GM21528 (cell line): ENCODE data around the gene EEF1AKMT3.
"Not testable (repeated sequence)": the region's sequence is repeated elsewhere in the genome, so short reads cannot be mapped to it uniquely, and the experiment has no call there.

ENCODE experiments used
- ATAC-seq: cut with Tn5 transposase; IDR thresholded peaks from one replicate; pipeline ENCODE4 v1.9.1; 2021; ENCODE audit warnings: mild to moderate bottlenecking, moderate library complexity; ENCODE audit not compliant: unreplicated experiment, low FRiP score

The EEF1AKMT3 gene

GRCh38 chr12:57813971-57814772 is 41.8 kb downstream of the EEF1AKMT3 start:
- ATAC-seq = no peak

- no peak for ATAC-seq
These were observed 43.0 kb downstream of the EEF1AKMT3 start for GRCh38 chr12:57815177-57816000.

DNA sequence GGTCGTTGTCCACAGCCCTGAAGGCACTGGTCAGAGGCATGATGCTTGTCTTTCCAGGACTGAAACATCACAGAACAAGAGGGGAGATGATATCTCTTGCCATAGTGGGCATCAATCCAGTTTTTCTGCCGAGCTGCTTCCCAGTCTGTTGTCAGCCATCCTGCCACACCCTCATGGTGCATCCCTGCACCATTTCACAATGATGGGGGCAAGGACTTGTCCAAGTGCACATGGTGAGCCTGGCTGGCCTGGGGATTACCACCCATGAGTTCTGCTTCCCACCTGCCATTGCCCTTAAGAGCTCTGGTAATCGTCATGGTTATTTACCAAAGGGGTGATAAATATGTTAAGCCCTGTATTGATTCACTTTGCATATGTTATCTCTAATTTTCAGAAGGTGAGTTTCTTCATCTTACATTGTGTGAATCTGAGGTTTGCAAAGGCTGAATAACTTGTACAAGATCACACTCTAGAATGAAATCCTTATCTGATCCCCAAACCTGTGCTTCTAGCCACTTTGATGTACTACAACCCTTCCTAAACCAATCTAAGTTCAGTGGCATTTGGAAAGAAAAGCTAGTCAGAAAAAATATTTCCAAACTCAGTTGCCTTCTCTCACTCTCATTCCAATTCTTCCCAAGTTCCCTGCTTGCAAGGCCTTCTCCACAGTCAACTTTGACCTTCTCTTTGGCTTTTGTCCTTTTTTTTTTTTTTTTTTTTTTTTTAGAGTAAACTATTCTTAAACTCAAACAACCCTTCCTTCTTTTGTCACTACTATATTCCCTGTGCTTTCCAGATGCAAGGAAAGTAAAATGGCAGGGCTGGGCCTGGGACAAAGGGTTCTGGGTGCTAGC is 43.8 kb downstream of the EEF1AKMT3 start:
- no peak for ATAC-seq

GRCh38 chr12:57816855-57817151 is 44.4 kb downstream of the EEF1AKMT3 start:
- no peak for ATAC-seq

DNA sequence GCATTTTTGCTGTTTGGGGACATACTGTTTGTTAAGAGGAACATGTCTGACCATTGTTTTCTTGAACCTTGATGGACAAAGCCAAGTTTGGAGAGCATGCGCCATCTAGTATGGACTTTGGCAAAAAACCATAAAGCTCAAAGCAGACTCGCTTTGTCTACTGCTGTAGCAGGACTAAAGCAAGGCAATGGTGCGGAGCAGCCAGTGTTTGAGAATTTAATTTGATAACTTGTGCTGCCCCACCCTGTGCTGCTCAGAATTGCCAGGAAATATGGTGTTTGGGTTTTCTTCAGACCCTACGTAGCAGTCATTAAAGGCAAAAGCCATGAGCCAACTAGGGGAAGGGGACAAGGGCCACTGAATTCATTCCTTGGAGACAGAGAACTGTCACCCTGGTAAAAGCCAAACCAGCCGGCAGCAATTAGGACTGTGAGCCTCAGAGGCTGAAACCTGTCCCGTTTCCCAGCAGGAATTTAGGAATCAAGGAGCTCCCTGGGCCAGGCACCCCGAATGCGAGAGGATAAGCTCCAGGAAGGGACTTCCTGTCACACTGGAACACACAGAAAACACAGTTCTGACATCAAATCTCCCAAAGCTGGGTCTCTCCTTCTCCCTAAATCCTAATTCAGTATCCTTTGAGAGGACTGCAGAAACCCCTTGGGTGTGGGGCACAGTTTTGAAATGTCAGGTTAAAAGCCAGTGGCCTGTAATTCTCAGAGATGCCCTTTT is 45.0 kb downstream of the EEF1AKMT3 start:
- ATAC-seq = no peak

GRCh38 chr12:57817990-57818331 is 45.5 kb downstream of the EEF1AKMT3 start:
- not testable (repeated sequence) for ATAC-seq

DNA sequence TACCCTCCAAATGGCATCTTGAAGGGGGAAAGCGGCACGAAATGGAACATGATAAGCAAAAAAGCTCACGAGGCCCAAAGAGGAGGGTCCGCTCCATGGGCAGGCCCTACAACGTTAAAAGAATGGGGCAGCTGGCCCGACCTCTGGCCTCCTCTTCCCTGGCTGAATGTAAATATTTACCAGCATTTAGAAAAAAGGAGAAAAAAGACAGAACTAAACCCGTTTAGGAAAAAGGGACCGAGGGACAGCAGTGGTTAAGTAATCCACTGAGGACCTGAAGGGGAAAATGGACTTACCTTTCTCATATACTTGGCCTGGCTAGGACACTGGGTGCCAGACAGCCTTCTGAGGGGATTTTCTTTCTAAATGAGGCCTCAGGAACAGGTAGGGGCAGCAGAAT is 47.7 kb downstream of the EEF1AKMT3 start:
- ATAC-seq = not testable (repeated sequence)

- ATAC-seq = not testable (repeated sequence)
These were observed 48.6 kb downstream of the EEF1AKMT3 start for GRCh38 chr12:57821015-57821414.

DNA sequence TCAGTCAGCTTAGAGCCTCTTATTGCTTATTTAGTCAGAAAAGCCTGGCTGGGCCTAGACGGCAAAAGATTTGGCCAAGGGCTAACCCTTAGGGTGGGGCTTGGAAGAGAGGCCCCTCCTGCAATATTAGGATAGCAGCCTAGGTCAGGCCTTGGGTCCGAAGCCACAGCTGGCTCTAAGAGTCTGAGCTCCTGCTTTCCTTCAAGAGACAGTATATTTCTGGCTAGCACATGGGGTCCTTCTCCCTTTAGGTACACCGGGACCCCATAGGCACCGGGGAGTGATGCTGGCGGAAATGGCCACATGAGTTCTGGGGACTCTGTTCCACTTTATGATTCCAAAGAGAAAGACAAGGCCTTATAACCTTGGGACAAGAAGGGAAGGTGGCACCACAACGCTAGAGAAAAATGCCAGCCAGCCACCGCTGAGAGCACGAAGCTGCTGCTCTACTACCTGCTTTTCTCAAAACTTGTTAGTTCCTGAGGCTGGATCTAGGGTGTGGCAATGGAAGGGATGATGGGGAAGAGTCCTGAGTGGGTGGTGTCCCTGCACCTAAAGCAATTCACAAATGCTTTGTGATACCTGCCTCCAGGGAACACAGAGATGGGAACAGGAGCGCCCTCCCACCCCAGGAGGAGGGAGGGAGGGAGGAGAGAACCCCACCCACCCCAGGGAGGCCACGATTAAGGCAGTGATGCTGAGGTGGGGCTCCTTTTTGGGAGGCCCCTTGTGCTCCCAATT is 49.2 kb downstream of the EEF1AKMT3 start:
- ATAC-seq = no peak

DNA sequence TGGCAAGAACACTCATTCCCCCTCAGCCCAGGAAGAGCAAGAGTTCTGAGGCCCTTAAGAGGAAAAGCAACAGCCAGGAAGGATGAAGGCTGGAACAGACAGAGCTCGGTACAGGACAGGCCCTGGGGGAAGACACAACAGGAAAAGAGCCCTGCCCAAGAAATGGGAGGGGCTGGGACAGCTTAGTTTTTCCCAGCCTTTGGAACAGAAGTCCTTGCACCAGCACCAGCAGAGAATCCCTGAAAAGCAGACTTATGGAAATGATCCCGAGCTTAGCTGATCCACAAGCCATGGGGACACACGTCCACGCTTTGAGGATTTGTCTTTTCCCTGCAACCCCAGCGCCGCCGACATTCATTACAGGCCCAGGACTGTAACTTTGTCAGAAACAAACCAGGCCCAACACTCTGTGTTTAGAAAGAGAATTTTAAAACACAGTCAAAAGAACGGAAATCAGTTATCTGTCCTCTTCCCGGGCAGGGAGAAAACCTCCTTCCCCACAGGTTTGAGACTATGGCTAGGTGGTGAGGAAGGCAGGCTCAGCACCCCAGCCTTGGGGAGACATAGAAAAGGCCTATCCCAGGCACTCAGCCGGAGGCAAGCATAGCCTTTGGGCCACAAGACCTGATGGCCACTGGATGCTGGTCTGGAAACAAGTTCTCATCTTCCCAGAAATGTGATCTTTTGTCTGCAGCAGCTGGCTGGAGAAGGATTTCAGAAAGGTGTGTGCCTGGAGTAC is 50.1 kb downstream of the EEF1AKMT3 start:
- no peak for ATAC-seq

- ATAC-seq = no peak
These were observed 50.9 kb downstream of the EEF1AKMT3 start for GRCh38 chr12:57823131-57823907.

DNA sequence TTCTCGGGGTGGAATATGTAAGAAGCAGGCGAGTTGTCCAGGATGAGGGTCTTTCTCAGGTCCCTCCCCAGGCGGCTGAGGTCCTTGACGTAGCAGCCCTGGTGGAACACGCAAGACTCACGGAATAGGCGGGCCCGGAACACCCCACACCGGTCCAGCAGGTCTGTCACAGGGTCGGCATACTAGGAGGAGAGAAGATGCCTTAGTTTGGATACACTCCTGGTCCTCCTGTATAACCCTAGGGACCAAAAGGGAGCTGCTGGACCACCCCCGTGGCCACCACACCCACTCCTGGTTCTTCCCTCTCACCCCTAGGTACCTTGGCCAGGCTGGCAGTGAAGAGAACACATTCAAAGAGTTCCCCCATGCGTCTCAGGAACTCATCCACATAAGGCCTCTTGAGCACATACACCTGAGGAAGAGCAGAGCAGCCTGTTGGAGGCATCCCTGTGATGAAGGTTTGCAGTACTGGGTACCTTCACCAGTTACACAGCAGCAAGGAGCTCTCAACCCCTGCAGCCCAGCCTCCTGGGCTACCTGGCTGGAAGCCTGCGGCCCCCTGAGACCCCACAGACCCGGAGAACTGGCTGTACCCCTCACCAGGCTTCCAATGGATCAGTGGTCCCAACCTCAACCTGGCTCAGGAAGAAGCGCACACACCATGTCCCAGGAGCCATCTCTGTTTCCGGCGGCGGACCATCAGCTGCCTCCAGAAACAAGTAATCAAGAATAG is 51.7 kb downstream of the EEF1AKMT3 start:
- ATAC-seq = no peak

GRCh38 chr12:57825451-57825850 is 53.0 kb downstream of the EEF1AKMT3 start:
- no peak for ATAC-seq

- ATAC-seq = no peak
These were observed 54.0 kb downstream of the EEF1AKMT3 start for GRCh38 chr12:57826400-57826799.

DNA sequence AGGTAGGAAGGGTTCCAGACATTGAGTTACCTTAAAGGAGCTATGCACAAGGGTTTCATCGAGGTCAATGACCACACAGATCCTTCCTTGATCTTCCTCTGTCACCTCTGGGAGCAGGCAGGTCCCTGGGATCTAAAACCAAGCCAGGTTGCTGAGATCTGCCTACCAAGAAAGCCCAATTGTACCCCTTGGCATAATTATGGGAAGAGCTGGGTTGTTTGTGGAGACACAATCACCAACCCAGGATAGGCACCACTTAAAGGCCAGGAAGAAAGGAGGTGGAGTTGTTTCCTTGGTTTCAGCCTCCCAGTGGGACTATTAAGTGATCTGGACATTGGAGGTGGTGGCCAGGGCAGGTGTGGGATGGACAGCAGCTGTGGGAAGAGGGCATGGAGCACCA is 54.6 kb downstream of the EEF1AKMT3 start:
- no peak for ATAC-seq

GRCh38 chr12:57829025-57829777 is 56.8 kb downstream of the EEF1AKMT3 start:
- ATAC-seq = no peak

DNA sequence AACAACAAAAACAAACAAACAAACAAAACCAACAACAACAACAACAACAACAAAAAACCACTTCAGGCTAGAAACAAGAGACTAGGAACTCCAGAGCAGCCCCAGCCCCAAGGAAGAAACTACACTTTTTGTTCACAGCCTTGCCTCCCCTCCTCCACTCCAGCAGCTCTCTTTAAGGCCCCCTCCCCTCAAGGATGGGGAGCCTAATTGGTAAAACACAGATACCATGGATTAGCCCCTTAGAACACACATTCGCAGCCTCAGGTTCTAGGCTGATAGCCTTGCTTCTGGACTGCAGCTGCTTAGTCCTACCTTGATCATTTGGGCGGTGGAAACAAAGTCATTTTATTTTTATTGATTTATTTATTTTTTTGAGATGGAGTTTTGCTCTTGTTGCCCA is 58.0 kb downstream of the EEF1AKMT3 start:
- ATAC-seq = no peak
